Uterus (tissue), 2 donors: ENCODE measurements around the gene RHAG.

Experiments
- POLR2A ChIP-seq, 2 donors: fragments of 450-650 bp; IDR thresholded peaks; one replicate each; pipeline ENCODE4 v1.6.1; 2016; ENCODE audit warnings: antibody characterized with exemption in 2 of 2, mild to moderate bottlenecking in 1 of 2, moderate library complexity in 1 of 2
- TF ChIP-seq, protein P1 (sequence below), 4 experiments: fragments of 200-600 bp in 2 of 4; fragments of 450-650 bp in 2 of 4; sonication (generic) in 2 of 4; IDR thresholded peaks; one replicate each; pipeline ENCODE4 v1.5.1; 2016 to 2019; ENCODE audit warnings: antibody characterized with exemption in 4 of 4, mild to moderate bottlenecking in 2 of 4, moderate library complexity in 1 of 4

GRCh38 chr6:49653942-49654341 is 17.3 kb upstream of the RHAG start:
- TF ChIP-seq, protein P1, sequence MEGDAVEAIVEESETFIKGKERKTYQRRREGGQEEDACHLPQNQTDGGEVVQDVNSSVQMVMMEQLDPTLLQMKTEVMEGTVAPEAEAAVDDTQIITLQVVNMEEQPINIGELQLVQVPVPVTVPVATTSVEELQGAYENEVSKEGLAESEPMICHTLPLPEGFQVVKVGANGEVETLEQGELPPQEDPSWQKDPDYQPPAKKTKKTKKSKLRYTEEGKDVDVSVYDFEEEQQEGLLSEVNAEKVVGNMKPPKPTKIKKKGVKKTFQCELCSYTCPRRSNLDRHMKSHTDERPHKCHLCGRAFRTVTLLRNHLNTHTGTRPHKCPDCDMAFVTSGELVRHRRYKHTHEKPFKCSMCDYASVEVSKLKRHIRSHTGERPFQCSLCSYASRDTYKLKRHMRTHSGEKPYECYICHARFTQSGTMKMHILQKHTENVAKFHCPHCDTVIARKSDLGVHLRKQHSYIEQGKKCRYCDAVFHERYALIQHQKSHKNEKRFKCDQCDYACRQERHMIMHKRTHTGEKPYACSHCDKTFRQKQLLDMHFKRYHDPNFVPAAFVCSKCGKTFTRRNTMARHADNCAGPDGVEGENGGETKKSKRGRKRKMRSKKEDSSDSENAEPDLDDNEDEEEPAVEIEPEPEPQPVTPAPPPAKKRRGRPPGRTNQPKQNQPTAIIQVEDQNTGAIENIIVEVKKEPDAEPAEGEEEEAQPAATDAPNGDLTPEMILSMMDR (IDR thresholded peaks at IDR 0.05), result no peak
- TF ChIP-seq POLR2A (IDR thresholded peaks at IDR 0.05), result no peak
